NT2/D1 (cell line): ENCODE measurements around the gene BMP10.

Experiments
- SUZ12 ChIP-seq: IDR thresholded peaks from 2 replicates; pipeline ENCODE4 v1.6.1; 2011; ENCODE audit not compliant: insufficient read length, insufficient read depth; ENCODE audit errors: extremely low read depth
- YY1 ChIP-seq: IDR thresholded peaks from 2 replicates; pipeline ENCODE4 v1.6.1; 2011; ENCODE audit not compliant: insufficient read length, insufficient read depth
- ZNF274 ChIP-seq: IDR thresholded peaks from 2 replicates; pipeline ENCODE4 v1.6.1; 2011; ENCODE audit warnings: mild to moderate bottlenecking, low read depth, low read length

DNA sequence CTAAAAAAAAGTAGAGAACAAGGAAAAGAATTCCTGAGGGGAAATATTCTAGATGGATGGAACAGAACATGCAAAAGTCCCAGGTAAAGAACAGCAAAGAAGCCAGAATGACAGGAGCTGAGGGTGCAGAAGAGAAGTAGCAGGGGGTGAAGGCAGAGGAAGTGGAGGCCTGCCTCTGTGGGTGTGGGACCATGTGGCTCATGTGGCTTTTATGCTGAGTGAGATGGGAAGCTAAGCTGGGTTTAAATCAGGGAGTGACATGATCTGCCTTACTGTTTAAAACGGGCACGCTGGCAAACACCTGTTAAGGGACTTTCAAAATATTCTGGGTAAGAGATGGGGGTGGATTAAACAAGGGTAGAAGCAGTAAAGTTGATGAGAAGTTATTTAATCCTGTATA, 41.5 kb upstream of the BMP10 start:
- TF ChIP-seq ZNF274 (no peak), SUZ12 (no peak), YY1 (no peak)
